HL-60 (cell line): ENCODE measurements around the gene ZNF423.

Source experiments
- POLR2AphosphoS5 ChIP-seq: IDR thresholded peaks from 2 replicates; pipeline ENCODE4 v1.6.1; 2012; ENCODE audit warnings: low read depth
- TF ChIP-seq, protein P1 (sequence below): IDR thresholded peaks from one replicate; pipeline ENCODE4 v1.5.1; 2011; ENCODE audit warnings: low read length, control low read depth, inconsistent platforms; ENCODE audit not compliant: insufficient read depth
- TF ChIP-seq, protein P2 (sequence below): IDR thresholded peaks from 2 replicates; pipeline ENCODE4 v1.6.1; 2012; ENCODE audit warnings: low read depth; ENCODE audit not compliant: insufficient replicate concordance

DNA sequence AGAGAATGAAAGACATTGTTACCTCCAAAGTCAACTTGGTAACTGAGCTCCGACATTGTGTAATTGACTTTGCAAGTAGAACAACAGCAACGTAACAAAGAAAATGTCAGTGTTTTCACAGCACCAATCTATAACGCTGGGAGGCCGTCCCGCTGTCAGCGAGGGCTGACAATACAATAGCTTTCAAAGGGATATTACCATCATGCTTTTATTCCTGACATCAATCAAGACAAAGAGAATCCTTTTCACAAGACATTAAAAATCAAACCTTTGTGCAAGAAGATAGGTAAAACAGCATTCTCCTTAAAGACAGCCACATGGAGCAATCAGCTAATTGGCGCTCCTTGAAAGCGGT is 6.2 kb downstream of the ZNF423 start:
- TF ChIP-seq, protein P1, sequence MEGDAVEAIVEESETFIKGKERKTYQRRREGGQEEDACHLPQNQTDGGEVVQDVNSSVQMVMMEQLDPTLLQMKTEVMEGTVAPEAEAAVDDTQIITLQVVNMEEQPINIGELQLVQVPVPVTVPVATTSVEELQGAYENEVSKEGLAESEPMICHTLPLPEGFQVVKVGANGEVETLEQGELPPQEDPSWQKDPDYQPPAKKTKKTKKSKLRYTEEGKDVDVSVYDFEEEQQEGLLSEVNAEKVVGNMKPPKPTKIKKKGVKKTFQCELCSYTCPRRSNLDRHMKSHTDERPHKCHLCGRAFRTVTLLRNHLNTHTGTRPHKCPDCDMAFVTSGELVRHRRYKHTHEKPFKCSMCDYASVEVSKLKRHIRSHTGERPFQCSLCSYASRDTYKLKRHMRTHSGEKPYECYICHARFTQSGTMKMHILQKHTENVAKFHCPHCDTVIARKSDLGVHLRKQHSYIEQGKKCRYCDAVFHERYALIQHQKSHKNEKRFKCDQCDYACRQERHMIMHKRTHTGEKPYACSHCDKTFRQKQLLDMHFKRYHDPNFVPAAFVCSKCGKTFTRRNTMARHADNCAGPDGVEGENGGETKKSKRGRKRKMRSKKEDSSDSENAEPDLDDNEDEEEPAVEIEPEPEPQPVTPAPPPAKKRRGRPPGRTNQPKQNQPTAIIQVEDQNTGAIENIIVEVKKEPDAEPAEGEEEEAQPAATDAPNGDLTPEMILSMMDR, result no peak
- TF ChIP-seq POLR2AphosphoS5, result no peak
- TF ChIP-seq, protein P2, sequence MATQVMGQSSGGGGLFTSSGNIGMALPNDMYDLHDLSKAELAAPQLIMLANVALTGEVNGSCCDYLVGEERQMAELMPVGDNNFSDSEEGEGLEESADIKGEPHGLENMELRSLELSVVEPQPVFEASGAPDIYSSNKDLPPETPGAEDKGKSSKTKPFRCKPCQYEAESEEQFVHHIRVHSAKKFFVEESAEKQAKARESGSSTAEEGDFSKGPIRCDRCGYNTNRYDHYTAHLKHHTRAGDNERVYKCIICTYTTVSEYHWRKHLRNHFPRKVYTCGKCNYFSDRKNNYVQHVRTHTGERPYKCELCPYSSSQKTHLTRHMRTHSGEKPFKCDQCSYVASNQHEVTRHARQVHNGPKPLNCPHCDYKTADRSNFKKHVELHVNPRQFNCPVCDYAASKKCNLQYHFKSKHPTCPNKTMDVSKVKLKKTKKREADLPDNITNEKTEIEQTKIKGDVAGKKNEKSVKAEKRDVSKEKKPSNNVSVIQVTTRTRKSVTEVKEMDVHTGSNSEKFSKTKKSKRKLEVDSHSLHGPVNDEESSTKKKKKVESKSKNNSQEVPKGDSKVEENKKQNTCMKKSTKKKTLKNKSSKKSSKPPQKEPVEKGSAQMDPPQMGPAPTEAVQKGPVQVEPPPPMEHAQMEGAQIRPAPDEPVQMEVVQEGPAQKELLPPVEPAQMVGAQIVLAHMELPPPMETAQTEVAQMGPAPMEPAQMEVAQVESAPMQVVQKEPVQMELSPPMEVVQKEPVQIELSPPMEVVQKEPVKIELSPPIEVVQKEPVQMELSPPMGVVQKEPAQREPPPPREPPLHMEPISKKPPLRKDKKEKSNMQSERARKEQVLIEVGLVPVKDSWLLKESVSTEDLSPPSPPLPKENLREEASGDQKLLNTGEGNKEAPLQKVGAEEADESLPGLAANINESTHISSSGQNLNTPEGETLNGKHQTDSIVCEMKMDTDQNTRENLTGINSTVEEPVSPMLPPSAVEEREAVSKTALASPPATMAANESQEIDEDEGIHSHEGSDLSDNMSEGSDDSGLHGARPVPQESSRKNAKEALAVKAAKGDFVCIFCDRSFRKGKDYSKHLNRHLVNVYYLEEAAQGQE, result no peak
